Activated T-helper 17 cell treated with anti-CD3 and anti-CD28 coated beads, Interleukin-2, amount 50 U/mL, for 72 hours (primary cell): ENCODE results near the gene TFF2. TPM values are rescaled to one million over a fixed set of nuclear protein-coding genes. Genes with fewer than 3 reads are reported as not detected.

Experiments
- ATAC-seq: fragments of 150-1000 bp; cut with Tn5 transposase; replicated peaks from 2 replicates; pipeline ENCODE4 v1.10.0; 2021; ENCODE audit warnings: mild to moderate bottlenecking, moderate library complexity
- H3K27ac Mint-ChIP-seq: one replicate; pipeline ENCODE4 v1.8.0; 2022; ENCODE audit warnings: mixed read lengths
- H3K27me3 Mint-ChIP-seq: one replicate; pipeline ENCODE4 v1.8.0; 2022; ENCODE audit warnings: mixed read lengths
- H3K36me3 Mint-ChIP-seq: one replicate; pipeline ENCODE4 v1.8.0; 2022; ENCODE audit warnings: low read depth, mild to moderate bottlenecking, mixed read lengths
- H3K4me1 Mint-ChIP-seq: one replicate; pipeline ENCODE4 v1.8.0; 2022; ENCODE audit warnings: mixed read lengths
- H3K4me3 Mint-ChIP-seq: one replicate; pipeline ENCODE4 v1.8.0; 2022; ENCODE audit warnings: mild to moderate bottlenecking, mixed read lengths
- H3K9me3 Mint-ChIP-seq: one replicate; pipeline ENCODE4 v1.8.0; 2022; ENCODE audit warnings: mixed read lengths
- total RNA-seq, 2 donors: library from RNA; stranded (reverse); gene quantifications; one replicate each; pipeline ENCODE4 v1.2.3, GENCODE V29; 2022

Gene TFF2
- total RNA-seq, 2 donors from 2014 or later, result not detected

DNA sequence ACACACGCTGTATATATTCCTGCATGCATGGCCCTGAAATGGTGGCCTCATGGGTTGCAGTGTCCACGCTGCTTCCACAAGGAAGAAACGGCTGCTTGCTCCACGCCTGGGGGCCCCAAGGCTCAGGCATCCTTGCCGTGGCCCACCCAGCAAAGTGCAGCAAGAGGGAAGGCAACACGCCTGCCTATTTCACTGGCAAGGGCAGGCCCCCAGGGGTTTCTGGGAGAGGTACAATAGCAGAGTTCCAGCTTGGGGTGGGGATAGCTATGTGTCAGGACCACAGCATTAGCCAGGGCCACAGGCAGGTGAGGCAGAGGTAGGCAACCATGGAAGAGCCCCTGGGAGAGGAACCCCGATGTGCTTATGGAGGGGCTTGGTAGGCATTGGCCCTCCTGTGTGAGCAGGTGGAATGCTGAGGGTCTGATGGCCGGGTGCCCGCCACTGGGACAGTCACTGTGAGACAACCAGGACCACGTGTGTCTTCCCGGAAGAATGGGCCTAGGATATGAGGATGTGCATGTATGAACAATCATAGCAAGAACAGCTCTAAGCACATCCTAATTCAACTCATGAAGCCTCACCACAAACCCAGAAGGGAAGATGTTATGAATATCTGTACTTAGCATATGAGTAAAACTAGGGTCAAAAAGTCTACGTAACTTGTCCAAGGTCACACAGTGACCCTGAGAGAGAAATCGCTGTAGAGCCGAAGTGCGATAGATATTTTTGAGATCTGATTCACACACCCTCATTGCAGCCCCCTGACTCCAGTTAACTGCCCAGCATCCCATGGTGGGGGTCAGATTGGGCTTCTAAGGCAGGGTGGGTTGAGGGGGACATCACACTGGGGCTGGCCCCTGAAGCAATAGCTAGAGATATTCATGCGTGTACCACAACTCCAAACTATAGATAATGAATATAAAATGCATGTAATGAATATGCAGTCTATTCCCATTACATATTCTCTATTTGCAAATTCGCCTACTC lies 11.8 kb downstream of the TFF2 start:
- Mint-ChIP-seq H3K9me3 (no peaks in the 10 kb centered on the region), H3K4me3 (peak overlapping the region; percentile 10), H3K27ac (peak overlapping the region; percentile 60), H3K4me1 (peaks cover 17% of the 10 kb centered on the region), H3K36me3 (no peaks in the 10 kb centered on the region), H3K27me3 (no peaks in the 10 kb centered on the region)
- peak; percentile 84 for ATAC-seq

DNA sequence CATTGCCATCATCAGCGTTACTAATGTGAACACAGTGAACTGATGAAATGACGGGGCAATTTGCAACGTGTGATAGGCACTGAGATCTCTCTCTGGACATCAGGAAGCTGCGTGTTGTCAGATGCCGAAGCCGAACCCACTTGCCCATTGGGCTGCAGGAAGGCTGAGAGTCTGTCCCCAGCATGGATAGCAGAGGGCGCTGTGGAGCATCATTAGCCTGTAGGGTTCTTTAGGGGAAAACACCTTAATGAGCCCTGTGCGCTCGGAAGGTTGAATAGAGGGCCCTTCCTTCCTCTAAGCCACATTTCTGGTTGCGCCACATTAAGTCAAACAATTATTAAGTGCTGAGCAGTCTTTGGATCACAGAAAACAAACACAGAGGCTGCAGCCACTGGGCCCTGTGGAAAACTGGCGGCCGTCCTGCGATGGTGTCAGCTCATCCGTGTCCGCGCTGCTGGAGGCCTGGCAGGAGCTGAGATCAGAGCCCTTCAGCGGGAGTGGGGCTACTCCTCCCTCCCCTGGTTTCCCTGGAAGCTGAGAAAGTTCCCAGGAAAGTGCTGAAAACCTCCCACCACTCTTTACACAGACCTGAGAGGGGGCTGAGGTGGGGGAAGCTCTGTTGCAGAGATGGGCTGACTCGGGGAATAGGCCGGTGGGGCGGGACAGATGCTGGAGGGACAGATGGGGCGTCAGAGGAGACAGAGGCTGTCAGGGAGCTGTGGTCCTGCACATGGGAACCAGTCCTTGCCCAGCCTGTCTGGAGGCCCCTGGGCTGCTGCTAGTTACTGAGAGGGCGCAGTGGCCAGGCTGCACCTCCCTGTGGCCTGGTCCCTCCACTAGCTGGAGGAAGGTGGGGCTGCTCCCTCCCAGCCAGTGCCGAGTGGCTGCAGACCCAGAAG lies 12.7 kb downstream of the TFF2 start:
- Mint-ChIP-seq H3K27ac (peak overlapping the region; percentile 60), H3K9me3 (no peaks in the 10 kb centered on the region), H3K27me3 (peaks cover 3% of the 10 kb centered on the region)

DNA sequence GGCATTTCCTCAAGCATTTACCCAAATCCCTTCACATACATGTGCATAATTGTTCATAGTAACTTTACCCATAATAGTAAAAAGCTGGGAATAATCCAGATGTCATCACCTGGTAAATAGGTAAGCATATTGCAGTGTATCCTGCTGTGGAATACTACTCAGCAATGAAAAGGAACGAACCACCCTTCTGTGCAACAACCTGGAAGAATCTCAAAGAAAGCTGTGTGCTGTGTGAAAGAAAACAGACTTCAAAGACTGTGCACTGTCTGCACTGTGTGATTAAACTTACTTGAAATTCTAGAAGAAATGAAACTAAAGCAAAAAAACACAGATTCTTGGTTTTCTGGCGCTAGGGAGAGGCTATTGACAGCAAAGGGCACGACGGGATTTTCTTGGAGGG lies 13.5 kb downstream of the TFF2 start:
- H3K4me1 Mint-ChIP-seq, result peaks cover 17% of the 10 kb centered on the region
- peak overlapping the region; percentile 50 for H3K4me3 Mint-ChIP-seq
- H3K9me3 Mint-ChIP-seq, result peaks cover 3% of the 10 kb centered on the region
- ATAC-seq, result no peak
- H3K27ac Mint-ChIP-seq, result peak overlapping the region; percentile 60
- H3K36me3 Mint-ChIP-seq, result no peaks in the 10 kb centered on the region
- H3K27me3 Mint-ChIP-seq, result peaks cover 8% of the 10 kb centered on the region

More for the DNA sequence above, 12.7 kb downstream of the TFF2 start:
- peaks cover 17% of the 10 kb centered on the region for H3K4me1 Mint-ChIP-seq
- H3K4me3 Mint-ChIP-seq, result peak overlapping the region; percentile 50
- H3K36me3 Mint-ChIP-seq, result no peaks in the 10 kb centered on the region
- ATAC-seq, result peak; percentile 90

DNA sequence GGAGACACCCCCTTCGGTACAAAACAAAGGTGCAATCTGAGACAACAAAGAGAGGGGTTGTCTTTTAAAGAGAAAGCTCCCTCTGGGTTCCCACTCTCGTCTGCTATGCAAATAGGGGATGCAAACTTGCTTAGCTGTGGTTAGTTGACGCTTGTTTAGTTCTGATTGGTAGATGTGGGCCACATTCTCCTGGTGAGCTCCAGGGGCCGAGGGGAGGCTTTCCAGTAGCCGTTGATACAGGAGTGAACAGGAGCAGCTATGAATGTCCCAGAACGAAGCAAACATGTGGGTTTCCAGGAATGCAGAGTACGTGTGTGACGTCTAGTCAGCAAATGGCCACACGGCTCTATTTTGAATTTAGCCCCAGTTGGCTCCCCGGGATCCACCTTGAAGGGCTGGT lies 14.7 kb downstream of the TFF2 start:
- no peak for ATAC-seq
- Mint-ChIP-seq H3K4me1 (peaks cover 17% of the 10 kb centered on the region), H3K27ac (no peak overlapping the region), H3K4me3 (no peak overlapping the region), H3K36me3 (no peaks in the 10 kb centered on the region), H3K27me3 (peaks cover 8% of the 10 kb centered on the region), H3K9me3 (peaks cover 14% of the 10 kb centered on the region)

DNA sequence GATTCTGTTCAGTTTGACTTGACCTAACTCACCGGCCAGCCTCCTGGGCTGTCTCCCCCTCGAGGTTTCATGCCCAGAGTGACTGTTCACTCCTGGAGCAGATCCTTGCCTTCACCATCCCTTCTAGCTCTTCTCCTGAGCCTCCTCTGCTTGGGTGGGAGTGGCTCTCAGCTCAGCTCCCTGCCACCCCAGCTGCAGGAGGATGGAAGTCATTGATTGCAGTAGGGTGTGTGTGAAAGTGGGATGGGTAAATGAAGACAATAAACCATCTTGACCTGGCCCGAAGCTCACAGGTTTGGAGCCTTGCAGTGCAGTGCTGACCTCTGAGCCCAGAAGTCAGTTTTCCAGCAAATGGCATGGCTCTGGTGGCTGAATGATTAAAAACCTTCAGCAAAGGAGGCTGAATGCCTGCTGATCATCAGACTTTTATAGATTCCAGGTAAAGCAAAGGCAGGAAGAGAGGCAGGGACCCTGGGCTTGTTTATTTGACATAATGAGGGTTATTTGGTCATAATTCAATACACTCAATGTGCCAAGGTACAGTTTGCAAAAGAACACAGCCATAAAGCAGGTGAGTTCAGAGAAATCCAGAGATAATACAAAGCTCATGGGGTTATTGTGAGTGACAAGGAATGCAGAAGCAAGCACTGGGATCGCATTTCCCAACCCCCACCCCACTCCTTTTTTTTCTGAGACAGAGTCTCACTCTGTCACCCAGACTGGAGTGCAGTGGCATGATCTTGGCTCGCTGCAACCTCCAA lies 18.1 kb downstream of the TFF2 start:
- no peak overlapping the region for H3K4me3 Mint-ChIP-seq
- peaks cover 3% of the 10 kb centered on the region for H3K4me1 Mint-ChIP-seq
- ATAC-seq, result no peak
- H3K36me3 Mint-ChIP-seq, result no peaks in the 10 kb centered on the region
- H3K27me3 Mint-ChIP-seq, result peaks cover 8% of the 10 kb centered on the region
- H3K9me3 Mint-ChIP-seq, result peaks cover 19% of the 10 kb centered on the region
- H3K27ac Mint-ChIP-seq, result no peak overlapping the region

DNA sequence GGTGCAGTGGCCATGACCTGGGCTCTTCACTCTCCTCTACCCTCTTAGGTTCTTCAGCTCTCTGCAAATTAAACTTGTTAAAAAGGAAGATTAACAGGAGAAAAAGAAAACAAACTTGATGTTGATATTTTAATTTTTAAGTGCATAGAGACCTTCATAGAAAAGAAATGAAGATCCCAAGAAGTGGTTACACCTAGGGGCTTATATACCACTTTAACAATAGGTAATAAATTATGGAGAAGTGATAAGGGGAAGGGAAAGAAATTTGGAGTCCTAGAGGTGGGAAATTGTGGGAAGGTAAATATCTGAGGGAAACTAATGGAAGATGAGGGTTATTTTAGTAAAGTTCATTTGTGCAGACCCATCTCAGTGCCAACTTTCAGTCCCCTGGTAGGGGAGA lies 19.1 kb downstream of the TFF2 start:
- H3K4me3 Mint-ChIP-seq, result no peak overlapping the region
- no peak overlapping the region for H3K27ac Mint-ChIP-seq
- ATAC-seq, result no peak
- H3K9me3 Mint-ChIP-seq, result peaks cover 19% of the 10 kb centered on the region
- H3K4me1 Mint-ChIP-seq, result no peaks in the 10 kb centered on the region
- H3K27me3 Mint-ChIP-seq, result peaks cover 8% of the 10 kb centered on the region
- H3K36me3 Mint-ChIP-seq, result no peaks in the 10 kb centered on the region

DNA sequence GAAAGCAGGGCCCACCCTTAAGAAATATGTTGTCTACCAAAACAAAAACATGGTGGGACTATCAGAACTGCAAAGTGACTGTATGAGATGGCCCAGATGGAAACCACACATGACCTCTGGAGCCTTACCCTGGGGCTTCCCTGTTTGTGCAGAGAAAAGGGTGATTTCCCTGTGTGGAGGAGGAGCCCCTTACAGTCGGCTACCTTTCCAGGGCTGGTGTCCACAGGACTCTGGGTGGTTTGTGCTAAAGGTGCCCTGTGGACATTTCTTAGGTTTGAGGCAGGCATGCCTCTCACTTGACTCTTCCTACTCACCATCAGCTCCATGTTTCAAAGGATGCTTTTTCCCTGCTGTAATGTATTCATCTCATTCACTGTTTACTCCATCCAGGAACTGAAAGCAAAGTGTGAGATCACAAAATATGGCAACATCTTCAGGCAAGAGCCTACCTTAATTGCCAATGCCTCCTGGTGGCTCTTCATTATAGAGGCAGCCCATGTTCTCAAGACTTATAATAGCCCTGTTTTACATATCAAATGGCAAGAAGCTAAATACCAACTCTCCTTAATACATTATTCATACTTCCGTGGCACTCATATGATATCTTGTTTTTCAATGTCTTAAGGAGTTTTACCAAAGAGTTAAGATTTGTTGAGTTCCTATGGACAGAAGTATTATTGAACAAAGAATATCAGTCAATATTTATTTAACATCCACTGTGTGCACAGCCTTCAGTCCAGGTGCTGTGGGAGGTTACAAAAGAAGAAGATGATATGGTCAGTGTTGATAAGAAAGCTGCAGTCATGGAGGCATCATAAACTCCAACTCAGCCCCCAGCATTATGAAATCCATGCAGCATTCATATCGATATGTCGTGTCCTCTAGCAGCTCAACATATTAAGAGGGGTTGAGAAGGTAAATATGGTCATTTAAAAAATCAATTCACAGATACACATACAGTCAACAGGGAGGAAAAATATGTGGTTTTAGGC lies 20.1 kb downstream of the TFF2 start:
- no peak for ATAC-seq
- Mint-ChIP-seq H3K4me1 (no peaks in the 10 kb centered on the region), H3K36me3 (no peaks in the 10 kb centered on the region), H3K4me3 (no peak overlapping the region), H3K27me3 (peaks cover 9% of the 10 kb centered on the region), H3K9me3 (peaks cover 19% of the 10 kb centered on the region), H3K27ac (no peak overlapping the region)

DNA sequence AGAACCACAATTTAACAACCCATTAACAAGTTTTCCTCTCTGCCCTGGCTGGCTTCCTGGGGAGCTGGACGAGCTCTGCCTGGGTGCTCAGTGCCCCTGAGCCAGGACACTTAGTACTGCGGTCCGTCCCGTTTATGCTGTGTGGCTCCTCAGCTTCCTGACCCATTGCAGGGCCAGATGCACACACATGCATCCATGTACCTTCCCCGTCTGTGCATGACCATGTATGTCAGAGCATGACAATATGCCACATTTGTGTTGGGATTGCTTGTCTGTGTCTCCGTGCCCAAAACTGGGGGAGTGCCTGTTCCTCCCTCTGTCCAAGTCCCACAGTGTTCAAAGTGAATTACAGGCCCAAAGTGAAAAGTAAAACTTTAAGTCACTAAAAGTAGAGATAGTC lies 25.9 kb downstream of the TFF2 start:
- H3K9me3 Mint-ChIP-seq, result no peaks in the 10 kb centered on the region
- H3K27ac Mint-ChIP-seq, result no peak overlapping the region

DNA sequence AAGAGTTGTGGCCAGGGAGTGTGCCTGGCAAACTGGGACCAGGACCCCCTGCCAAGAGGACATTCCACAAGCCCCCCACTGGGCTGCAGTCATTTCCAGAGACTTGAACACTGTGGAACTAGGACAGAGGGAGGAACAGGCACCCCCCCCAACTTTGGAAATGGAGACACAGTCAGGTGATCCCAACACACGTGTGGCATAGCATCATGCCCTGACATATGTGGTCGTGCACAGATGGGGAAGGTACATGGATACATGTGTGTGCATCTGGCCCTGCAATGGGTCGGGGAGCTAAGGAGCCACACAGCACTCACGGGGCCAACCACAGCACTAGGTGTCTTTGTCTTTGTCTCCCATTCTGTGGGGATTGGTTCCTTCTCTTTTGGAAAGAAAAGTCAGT lies 28.9 kb downstream of the TFF2 start:
- no peaks in the 10 kb centered on the region for H3K9me3 Mint-ChIP-seq
- H3K27ac Mint-ChIP-seq, result no peak overlapping the region
- H3K27me3 Mint-ChIP-seq, result peaks cover 7% of the 10 kb centered on the region
- no peak overlapping the region for H3K4me3 Mint-ChIP-seq
- H3K36me3 Mint-ChIP-seq, result no peaks in the 10 kb centered on the region
- no peak for ATAC-seq
- no peaks in the 10 kb centered on the region for H3K4me1 Mint-ChIP-seq

More for the DNA sequence above, 25.9 kb downstream of the TFF2 start:
- Mint-ChIP-seq H3K4me3 (no peak overlapping the region), H3K4me1 (no peaks in the 10 kb centered on the region), H3K36me3 (no peaks in the 10 kb centered on the region), H3K27me3 (peaks cover 7% of the 10 kb centered on the region)
- ATAC-seq, result no peak

DNA sequence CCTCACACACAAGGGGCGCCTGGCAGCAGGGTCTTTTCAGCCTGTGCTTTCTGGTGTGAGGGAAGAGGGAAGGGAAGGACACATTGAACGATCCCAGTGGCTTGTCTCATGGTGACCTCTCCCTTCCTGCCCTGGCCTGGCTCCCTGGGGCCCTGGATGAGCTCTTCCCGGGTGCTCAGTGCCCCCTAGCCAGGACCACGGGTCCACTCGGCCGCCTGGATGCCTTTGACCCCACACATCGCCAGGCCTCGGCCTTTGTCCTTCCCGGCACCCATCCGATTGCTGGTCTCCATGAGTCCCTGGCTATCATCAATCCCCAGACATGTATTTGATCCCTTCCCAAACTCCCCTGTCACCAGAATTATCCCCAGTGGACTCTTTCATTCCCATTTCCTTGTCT lies 29.6 kb downstream of the TFF2 start:
- Mint-ChIP-seq H3K27me3 (peaks cover 7% of the 10 kb centered on the region), H3K9me3 (no peaks in the 10 kb centered on the region), H3K4me1 (no peaks in the 10 kb centered on the region), H3K36me3 (no peaks in the 10 kb centered on the region), H3K4me3 (no peak overlapping the region), H3K27ac (no peak overlapping the region)
- no peak for ATAC-seq

DNA sequence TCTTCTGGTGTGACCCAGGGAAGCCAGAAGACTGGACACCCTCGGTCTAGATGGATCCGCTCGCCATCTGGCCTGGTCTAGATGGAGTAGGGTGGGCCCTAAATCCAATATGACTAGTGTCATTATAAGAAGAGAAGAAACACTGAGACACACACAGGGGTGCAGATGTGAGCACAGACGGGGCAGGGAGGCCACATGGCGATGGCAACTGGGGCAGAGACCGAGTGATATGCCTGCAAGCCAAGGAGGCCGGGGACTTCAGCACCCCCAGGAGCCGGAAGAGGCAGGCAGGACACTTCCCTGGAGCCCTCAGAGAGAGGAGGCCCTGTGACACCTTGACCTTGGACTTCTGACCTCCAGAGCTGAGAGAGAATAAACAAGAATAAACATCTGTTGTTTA lies 30.0 kb downstream of the TFF2 start:
- peaks cover 7% of the 10 kb centered on the region for H3K27me3 Mint-ChIP-seq
- H3K9me3 Mint-ChIP-seq, result no peaks in the 10 kb centered on the region
- no peak for ATAC-seq
- H3K36me3 Mint-ChIP-seq, result no peaks in the 10 kb centered on the region
- H3K27ac Mint-ChIP-seq, result no peak overlapping the region
- H3K4me3 Mint-ChIP-seq, result no peak overlapping the region
- H3K4me1 Mint-ChIP-seq, result no peaks in the 10 kb centered on the region

DNA sequence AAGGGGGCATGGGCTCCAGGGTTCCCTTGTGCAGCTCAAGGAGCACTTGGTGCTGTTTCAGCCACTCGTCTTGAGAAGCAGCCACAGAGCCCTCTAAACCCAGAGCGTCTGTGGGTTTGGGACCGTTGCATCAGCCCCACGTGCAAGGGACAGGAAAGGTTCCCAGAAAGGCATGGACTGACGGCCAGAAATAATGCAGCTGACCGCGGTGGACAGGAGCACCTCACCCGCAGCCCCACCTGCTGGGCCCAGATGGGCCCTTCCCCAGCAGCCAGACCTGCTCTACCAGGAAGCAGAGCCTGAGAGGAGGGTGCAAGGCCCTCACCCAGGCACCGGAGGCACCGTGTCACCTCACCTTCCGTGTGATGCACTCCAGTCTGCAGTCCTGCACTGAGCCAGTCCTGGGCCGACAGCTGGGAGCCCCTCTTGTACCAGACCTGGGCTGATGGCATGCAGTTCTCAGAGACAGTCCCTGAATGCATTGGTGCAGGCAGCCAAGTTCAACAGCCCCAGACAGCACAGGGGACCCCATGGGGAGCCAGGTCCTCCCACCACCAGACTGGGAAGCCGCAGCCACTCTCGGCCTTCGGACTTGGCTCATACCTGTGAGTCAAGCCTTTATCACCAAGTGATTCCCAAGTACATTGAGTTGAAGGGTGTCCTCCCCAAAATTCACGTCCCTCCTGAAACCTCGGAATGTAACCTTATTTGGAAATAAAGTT lies 30.8 kb downstream of the TFF2 start:
- ATAC-seq, result no peak

DNA sequence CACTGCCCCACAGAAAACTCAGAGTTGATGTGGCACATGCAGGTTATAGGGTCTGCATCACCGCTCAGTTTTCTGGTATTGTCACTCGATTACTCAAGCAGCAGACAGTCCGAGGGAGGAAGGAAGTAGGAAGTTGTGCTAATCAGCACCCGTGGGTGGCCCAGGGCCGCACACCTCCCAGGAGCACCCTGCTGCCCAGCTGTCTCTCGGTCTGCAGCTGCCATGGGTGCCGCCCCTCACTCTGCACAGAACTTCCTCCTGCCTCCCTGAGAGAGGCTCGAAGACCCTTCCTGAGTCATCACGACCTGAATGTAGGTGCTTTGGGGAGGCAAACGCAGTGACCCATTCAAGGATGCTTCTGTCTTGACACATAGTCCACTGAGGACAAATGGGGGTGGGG lies 31.4 kb downstream of the TFF2 start:
- H3K36me3 Mint-ChIP-seq, result no peaks in the 10 kb centered on the region
- ATAC-seq, result peak; percentile 37
- H3K9me3 Mint-ChIP-seq, result no peaks in the 10 kb centered on the region
- no peak overlapping the region for H3K4me3 Mint-ChIP-seq
- peaks cover 4% of the 10 kb centered on the region for H3K27me3 Mint-ChIP-seq
- no peak overlapping the region for H3K27ac Mint-ChIP-seq
- H3K4me1 Mint-ChIP-seq, result no peaks in the 10 kb centered on the region

More for the DNA sequence above, 30.8 kb downstream of the TFF2 start:
- Mint-ChIP-seq H3K27me3 (peaks cover 4% of the 10 kb centered on the region), H3K4me3 (no peak overlapping the region), H3K9me3 (no peaks in the 10 kb centered on the region), H3K4me1 (no peaks in the 10 kb centered on the region), H3K36me3 (no peaks in the 10 kb centered on the region), H3K27ac (no peak overlapping the region)
